ENCODE results near the gene STARD13.
"Not testable (repeated sequence)": the region's sequence is repeated elsewhere in the genome, so short reads cannot be mapped to it uniquely, and the experiment has no call there.

The STARD13 gene

GRCh38 chr13:33252135-33252534 is 33.4 kb downstream of the STARD13 start:
- no peak for DNase-seq (ENCODE audit: low spot score)

GRCh38 chr13:33251131-33251661 is 34.4 kb downstream of the STARD13 start:
- peak; percentile 49 for DNase-seq (ENCODE audit: low spot score)

GRCh38 chr13:33250609-33251008 is 34.9 kb downstream of the STARD13 start:
- no peak for DNase-seq (ENCODE audit: low spot score)

- no peak for DNase-seq (ENCODE audit: low spot score)
Observed at GRCh38 chr13:33249894-33250293, 35.7 kb downstream of the STARD13 start.

GRCh38 chr13:33249066-33249465 is 36.5 kb downstream of the STARD13 start:
- DNase-seq (ENCODE audit: low spot score), result no peak

GRCh38 chr13:33245505-33246158 is 39.9 kb downstream of the STARD13 start:
- DNase-seq (ENCODE audit: low spot score), result no peak

- DNase-seq (ENCODE audit: low spot score), result no peak
Observed at GRCh38 chr13:33244907-33245287, 40.7 kb downstream of the STARD13 start.

- no peak for DNase-seq (ENCODE audit: low spot score)
Observed at GRCh38 chr13:33244210-33244906, 41.2 kb downstream of the STARD13 start.

GRCh38 chr13:33242984-33243617 is 42.5 kb downstream of the STARD13 start:
- no peak for DNase-seq (ENCODE audit: low spot score)

GRCh38 chr13:33242372-33242771 is 43.2 kb downstream of the STARD13 start:
- DNase-seq (ENCODE audit: low spot score), result not testable (repeated sequence)

- no peak for DNase-seq (ENCODE audit: low spot score)
Observed at GRCh38 chr13:33236021-33236420, 49.5 kb downstream of the STARD13 start.

GRCh38 chr13:33235564-33235963 is 50.0 kb downstream of the STARD13 start:
- no peak for DNase-seq (ENCODE audit: low spot score)

- no peak for DNase-seq (ENCODE audit: low spot score)
Observed at GRCh38 chr13:33235078-33235477, 50.5 kb downstream of the STARD13 start.

GRCh38 chr13:33233547-33233946 is 52.0 kb downstream of the STARD13 start:
- no peak for DNase-seq (ENCODE audit: low spot score)

GRCh38 chr13:33232883-33233282 is 52.7 kb downstream of the STARD13 start:
- no peak for DNase-seq (ENCODE audit: low spot score)

- DNase-seq (ENCODE audit: low spot score), result no peak
Observed at GRCh38 chr13:33231339-33231738, 54.2 kb downstream of the STARD13 start.

- no peak for DNase-seq (ENCODE audit: low spot score)
Observed at GRCh38 chr13:33230178-33230881, 55.2 kb downstream of the STARD13 start.

- no peak for DNase-seq (ENCODE audit: low spot score)
Observed at GRCh38 chr13:33229446-33230177, 55.9 kb downstream of the STARD13 start.

- peak; percentile 65 for DNase-seq (ENCODE audit: low spot score)
Observed at GRCh38 chr13:33228648-33229445, 56.7 kb downstream of the STARD13 start.

GRCh38 chr13:33227927-33228647 is 57.5 kb downstream of the STARD13 start:
- DNase-seq (ENCODE audit: low spot score), result no peak

Measured in LoVo (cell line).